Keratinocyte (primary cell): ENCODE results near the gene CDH6. TPM values are rescaled to one million over a fixed set of nuclear protein-coding genes. Genes with fewer than 3 reads are reported as not detected.

ENCODE experiments used
- DNase-seq: peaks from one replicate; pipeline ENCODE4 v3.0.0-alpha.2; 2011; ENCODE audit warnings: low read depth, missing footprints, low spot score
- FAIRE-seq: peaks from 2 replicates; lab custom pipeline; 2011; peaks lifted over from hg19 to GRCh38; lab: Jason Lieb, UNC
- H2AFZ ChIP-seq: 2 replicates; pipeline ENCODE4 v1.6.0; 2012; ENCODE audit warnings: low read length, control low read depth, inconsistent platforms; ENCODE audit not compliant: control insufficient read depth
- H3K27ac ChIP-seq: 2 replicates; pipeline ENCODE4 v1.5.1; 2011; ENCODE audit warnings: low read length; ENCODE audit not compliant: control insufficient read depth, insufficient read depth
- H3K27me3 ChIP-seq: 3 replicates; pipeline ENCODE4 v1.6.0; 2011; ENCODE audit warnings: low read length; ENCODE audit not compliant: control insufficient read depth, insufficient read depth; ENCODE audit errors: extremely low read depth
- H3K36me3 ChIP-seq, 2 experiments: 2 replicates in 1 of 2; 3 replicates in 1 of 2; pipeline ENCODE4 v1.5.1; 2011; ENCODE audit warnings: low read length in 2 of 2, mild to moderate bottlenecking in 1 of 2; ENCODE audit not compliant: control insufficient read depth in 2 of 2, insufficient read depth in 2 of 2; ENCODE audit errors: extremely low read depth in 1 of 2
- H3K4me1 ChIP-seq: 3 replicates; pipeline ENCODE4 v1.5.1; 2011; ENCODE audit warnings: low read length; ENCODE audit not compliant: control insufficient read depth, insufficient read depth; ENCODE audit errors: extremely low read depth
- H3K4me2 ChIP-seq: 3 replicates; pipeline ENCODE4 v1.6.0; 2011; ENCODE audit warnings: low read depth, low read length; ENCODE audit not compliant: control insufficient read depth, insufficient read depth; ENCODE audit errors: extremely low read depth
- H3K4me3 ChIP-seq, 3 experiments: fragments of 200-600 bp in 1 of 3; sonication (generic) in 1 of 3; 2 replicates in 2 of 3; 3 replicates in 1 of 3; pipeline ENCODE4 v1.5.1; 2011 to 2016; ENCODE audit warnings: low read length in 3 of 3, mild to moderate bottlenecking in 3 of 3, control low read depth in 2 of 3, inconsistent platforms in 1 of 3, low read depth in 1 of 3, mixed read lengths in 1 of 3, mixed run types in 1 of 3, moderate library complexity in 1 of 3; ENCODE audit not compliant: control insufficient read depth in 2 of 3, insufficient read depth in 2 of 3; ENCODE audit errors: extremely low read depth in 1 of 3
- H3K79me2 ChIP-seq: 2 replicates; pipeline ENCODE4 v1.6.0; 2012; ENCODE audit warnings: low read length; ENCODE audit not compliant: control insufficient read depth, insufficient read depth
- H3K9ac ChIP-seq: 3 replicates; pipeline ENCODE4 v1.6.0; 2011; ENCODE audit warnings: low read length; ENCODE audit not compliant: control insufficient read depth, insufficient read depth; ENCODE audit errors: extremely low read depth
- H3K9me1 ChIP-seq: 3 replicates; pipeline ENCODE4 v1.6.0; 2011; ENCODE audit warnings: low read length; ENCODE audit not compliant: control insufficient read depth, insufficient read depth; ENCODE audit errors: extremely low read depth
- H3K9me3 ChIP-seq: 2 replicates; pipeline ENCODE4 v1.5.1; 2012; ENCODE audit warnings: low read depth, low read length; ENCODE audit not compliant: control insufficient read depth
- H4K20me1 ChIP-seq: 3 replicates; pipeline ENCODE4 v1.6.0; 2011; ENCODE audit warnings: low read length; ENCODE audit not compliant: control insufficient read depth, insufficient read depth; ENCODE audit errors: extremely low read depth
- EZH2 ChIP-seq: IDR thresholded peaks from one replicate; pipeline ENCODE4 v1.6.1; 2012; ENCODE audit warnings: inconsistent platforms, mild to moderate bottlenecking, low read length, moderate library complexity
- dilution Hi-C: fragments of 300-500 bp; cut with MboI; formaldehyde crosslinking; loops from one replicate; pipeline ENCODE4 v1.7.0; 2020; ENCODE audit warnings: low sequenced_read_pairs; ENCODE audit not compliant: extremely low pct_ligation_motif_present
- polyA plus RNA-seq, 5 experiments: library from polyadenylated mRNA; depleted of rRNA in 3 of 5; stranded (reverse) in 3 of 5; stranded (forward) in 1 of 5; unstranded in 1 of 5; fragments of >200 nt; gene quantifications; 1 replicate in 1 of 5; 2 replicates in 3 of 5; 3 replicates in 1 of 5; pipeline versions ENCODE4 v1.2.1 to v1.2.3, GENCODE V29; 2011 to 2012; ENCODE audit warnings: missing spikeins in 2 of 5, low read depth in 1 of 5, low replicate concordance in 1 of 5
- TF ChIP-seq, protein P1 (sequence below), 3 experiments: IDR thresholded peaks in 1 of 3; conservative IDR thresholded peaks in 1 of 3; optimal IDR thresholded peaks in 1 of 3; 2 replicates in 2 of 3; 3 replicates in 1 of 3; pipeline versions ENCODE3 to v1.5.1; 2011; ENCODE audit warnings: low read length in 3 of 3, mild to moderate bottlenecking in 3 of 3, moderate library complexity in 2 of 3, control low read depth in 1 of 3, inconsistent platforms in 1 of 3; ENCODE audit not compliant: insufficient read depth in 2 of 3; ENCODE audit errors: extremely low read depth in 1 of 3

Gene CDH6
- polyA plus RNA-seq, 1 donor (not counting 4 experiments of a cell fraction or from before 2014, with no cell fraction given) = not detected

GRCh38 chr5:31372124-31372523 is 178.6 kb downstream of the CDH6 start:
- H3K36me3 ChIP-seq = no peaks in the 10 kb centered on the region
- H3K4me3 ChIP-seq = no peak overlapping the region
- no peak for DNase-seq
- H2AFZ ChIP-seq = no peak overlapping the region
- no peak overlapping the region for H3K27ac ChIP-seq
- H3K9me1 ChIP-seq = no peaks in the 10 kb centered on the region
- no peak overlapping the region for H3K4me2 ChIP-seq
- dilution Hi-C loops = no loop called here
- H4K20me1 ChIP-seq = no peaks in the 10 kb centered on the region
- H3K4me1 ChIP-seq = no peaks in the 10 kb centered on the region
- no peaks in the 10 kb centered on the region for H3K79me2 ChIP-seq
- no peaks in the 10 kb centered on the region for H3K9me3 ChIP-seq
- H3K9ac ChIP-seq = no peak overlapping the region
- H3K27me3 ChIP-seq = no peaks in the 10 kb centered on the region
- no peak for FAIRE-seq
- TF ChIP-seq, protein P1, sequence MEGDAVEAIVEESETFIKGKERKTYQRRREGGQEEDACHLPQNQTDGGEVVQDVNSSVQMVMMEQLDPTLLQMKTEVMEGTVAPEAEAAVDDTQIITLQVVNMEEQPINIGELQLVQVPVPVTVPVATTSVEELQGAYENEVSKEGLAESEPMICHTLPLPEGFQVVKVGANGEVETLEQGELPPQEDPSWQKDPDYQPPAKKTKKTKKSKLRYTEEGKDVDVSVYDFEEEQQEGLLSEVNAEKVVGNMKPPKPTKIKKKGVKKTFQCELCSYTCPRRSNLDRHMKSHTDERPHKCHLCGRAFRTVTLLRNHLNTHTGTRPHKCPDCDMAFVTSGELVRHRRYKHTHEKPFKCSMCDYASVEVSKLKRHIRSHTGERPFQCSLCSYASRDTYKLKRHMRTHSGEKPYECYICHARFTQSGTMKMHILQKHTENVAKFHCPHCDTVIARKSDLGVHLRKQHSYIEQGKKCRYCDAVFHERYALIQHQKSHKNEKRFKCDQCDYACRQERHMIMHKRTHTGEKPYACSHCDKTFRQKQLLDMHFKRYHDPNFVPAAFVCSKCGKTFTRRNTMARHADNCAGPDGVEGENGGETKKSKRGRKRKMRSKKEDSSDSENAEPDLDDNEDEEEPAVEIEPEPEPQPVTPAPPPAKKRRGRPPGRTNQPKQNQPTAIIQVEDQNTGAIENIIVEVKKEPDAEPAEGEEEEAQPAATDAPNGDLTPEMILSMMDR (optimal IDR thresholded peaks at IDR 0.05 in 1 of 3, IDR thresholded peaks at IDR 0.05 in 1 of 3, conservative IDR thresholded peaks at IDR 0.05 in 1 of 3; ENCODE audit: extremely low read depth in 1 of 3, insufficient read depth in 2 of 3, low read length in 3 of 3) = no peak
- TF ChIP-seq EZH2 = no peak

DNA sequence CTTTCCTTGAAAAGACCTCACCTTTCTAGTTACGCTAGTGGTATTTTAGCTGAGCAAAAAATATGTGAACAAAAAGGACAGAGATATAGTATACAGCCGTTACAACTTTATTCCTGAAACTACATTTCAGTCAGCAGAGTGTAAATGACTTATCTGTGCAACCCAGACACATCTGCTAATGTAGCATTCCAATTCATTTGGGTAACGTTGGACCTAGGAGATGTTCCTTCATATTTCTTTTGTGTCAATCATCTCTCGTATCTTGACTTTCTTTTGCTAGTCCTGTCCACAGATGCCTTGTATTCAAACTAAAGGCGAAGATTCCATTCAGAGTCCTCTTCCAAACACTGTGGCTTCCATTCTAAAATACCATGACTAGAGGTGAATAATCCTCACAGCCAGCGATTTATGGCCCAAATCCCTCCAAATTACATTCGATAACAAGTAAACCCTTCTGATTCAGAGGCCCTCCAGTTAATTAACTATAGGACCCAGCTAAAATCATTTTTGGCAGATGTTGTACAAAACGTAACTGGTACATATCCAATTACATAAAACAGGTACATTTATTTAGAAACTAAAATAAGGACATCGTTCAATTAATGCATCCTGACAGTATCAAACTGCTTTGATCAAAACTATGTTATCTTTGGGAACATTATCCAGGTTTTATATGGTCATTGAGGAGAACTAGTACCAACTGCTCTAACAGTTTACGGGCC is 182.7 kb downstream of the CDH6 start:
- no peak overlapping the region for H3K9ac ChIP-seq
- no peak overlapping the region for H3K27ac ChIP-seq
- H3K4me1 ChIP-seq = no peaks in the 10 kb centered on the region
- dilution Hi-C loops = no loop called here
- no peak for FAIRE-seq
- no peak for DNase-seq
- TF ChIP-seq, protein P1 (optimal IDR thresholded peaks at IDR 0.05 in 1 of 3, IDR thresholded peaks at IDR 0.05 in 1 of 3, conservative IDR thresholded peaks at IDR 0.05 in 1 of 3; ENCODE audit: extremely low read depth in 1 of 3, insufficient read depth in 2 of 3, low read length in 3 of 3) = no peak
- H3K36me3 ChIP-seq = no peaks in the 10 kb centered on the region
- H3K4me2 ChIP-seq = no peak overlapping the region
- H3K9me3 ChIP-seq = no peaks in the 10 kb centered on the region
- no peaks in the 10 kb centered on the region for H3K79me2 ChIP-seq
- no peak overlapping the region for H3K4me3 ChIP-seq
- H4K20me1 ChIP-seq = no peaks in the 10 kb centered on the region
- no peaks in the 10 kb centered on the region for H3K27me3 ChIP-seq
- no peaks in the 10 kb centered on the region for H3K9me1 ChIP-seq
- no peak overlapping the region for H2AFZ ChIP-seq
